Smooth muscle cell (in vitro differentiated cells): ENCODE data around the gene PDE7B. TPM values are rescaled to one million over a fixed set of nuclear protein-coding genes. Genes with fewer than 3 reads are reported as not detected.
A peak's percentile ranks its signal among the peaks of the same experiment; 100 is the strongest.

Experiments
- DNase-seq: peaks from one replicate; lab custom pipeline; 2025; ENCODE audit not compliant: unreplicated experiment; lab: John Stamatoyannopoulos, UW
- H2AFZ ChIP-seq: fragments of 200-600 bp; sonication (generic); 2 replicates; pipeline ENCODE4 v1.6.0; 2016; ENCODE audit warnings: antibody characterized with exemption, low read depth, mild to moderate bottlenecking
- H3F3A ChIP-seq: fragments of 200-600 bp; sonication (generic); 2 replicates; pipeline ENCODE4 v1.6.0; 2017; ENCODE audit warnings: antibody characterized with exemption, low read depth
- H3K27ac ChIP-seq: fragments of 200-600 bp; sonication (generic); 2 replicates; pipeline ENCODE4 v1.5.1; 2016; ENCODE audit warnings: low read depth, mild to moderate bottlenecking
- H3K27me3 ChIP-seq: fragments of 200-600 bp; sonication (generic); 2 replicates; pipeline ENCODE4 v1.6.1; 2016; ENCODE audit warnings: low read depth, mild to moderate bottlenecking
- H3K36me3 ChIP-seq: fragments of 200-600 bp; sonication (generic); 2 replicates; pipeline ENCODE4 v1.5.1; 2016; ENCODE audit warnings: low read depth
- H3K4me1 ChIP-seq: fragments of 200-600 bp; sonication (generic); 2 replicates; pipeline ENCODE4 v1.5.1; 2016; ENCODE audit warnings: low read depth
- H3K4me2 ChIP-seq: fragments of 200-600 bp; sonication (generic); 2 replicates; pipeline ENCODE4 v1.6.0; 2016; ENCODE audit warnings: mild to moderate bottlenecking
- H3K4me3 ChIP-seq: fragments of 200-600 bp; sonication (generic); 2 replicates; pipeline ENCODE4 v1.5.1; 2016; ENCODE audit warnings: mild to moderate bottlenecking
- H3K79me2 ChIP-seq: fragments of 200-600 bp; sonication (generic); 2 replicates; pipeline ENCODE4 v1.6.0; 2016; ENCODE audit warnings: low read depth, mild to moderate bottlenecking
- H3K9ac ChIP-seq: fragments of 200-600 bp; sonication (generic); 2 replicates; pipeline ENCODE4 v1.6.0; 2016; ENCODE audit warnings: low read depth
- H3K9me3 ChIP-seq: fragments of 200-600 bp; sonication (generic); replicated peaks from 2 replicates; pipeline ENCODE4 v1.5.1; 2016; ENCODE audit warnings: low read depth
- H4K20me1 ChIP-seq: fragments of 200-600 bp; sonication (generic); 2 replicates; pipeline ENCODE4 v1.6.0; 2016; ENCODE audit warnings: low read depth
- CTCF ChIP-seq: fragments of 200-600 bp; sonication (generic); IDR thresholded peaks from 2 replicates; pipeline ENCODE4 v1.5.1; 2017; ENCODE audit warnings: borderline replicate concordance, mild to moderate bottlenecking, antibody characterized with exemption; ENCODE audit not compliant: insufficient read depth, poor library complexity, severe bottlenecking
- WGBS: methylation state at CpG from one replicate; pipeline ENCODE4 v1.1.7; 2016; ENCODE audit warnings: low lambda C conversion rate; 5-methylcytosine and 5-hydroxymethylcytosine counted together
- polyA plus RNA-seq: library from polyadenylated mRNA; unstranded; fragments of >200 nt; fragmentation: Nextera tagmentation; extraction: Ambion mirVana; gene quantifications from 2 replicates; pipeline ENCODE4 v1.2.1, GENCODE V29; 2016
- total RNA-seq: library from RNA; depleted of rRNA; stranded (reverse); fragments of >200 nt; gene quantifications from 2 replicates; pipeline ENCODE4 v1.2.3, GENCODE V29; 2014

The PDE7B gene
- total and polyA plus RNA-seq, 2 experiments from 2014 or later, result 23.5 to 36.9 TPM

- no peak overlapping the region for H2AFZ ChIP-seq
- H3K27me3 ChIP-seq, result no peaks in the 10 kb centered on the region
- no peaks in the 10 kb centered on the region for H4K20me1 ChIP-seq
- no peaks in the 10 kb centered on the region for H3K9me3 ChIP-seq
- no peak overlapping the region for H3K4me2 ChIP-seq
- TF ChIP-seq CTCF, result no peak
- H3K4me1 ChIP-seq, result no peaks in the 10 kb centered on the region
- H3K4me3 ChIP-seq, result no peak overlapping the region
- H3F3A ChIP-seq, result no peaks in the 10 kb centered on the region
- H3K36me3 ChIP-seq, result no peaks in the 10 kb centered on the region
- no peak for DNase-seq
- H3K9ac ChIP-seq, result no peak overlapping the region
- WGBS, result 80% methylated on average over 6 of the region's 6 CpGs
- H3K79me2 ChIP-seq, result no peaks in the 10 kb centered on the region
- H3K27ac ChIP-seq, result no peak overlapping the region
Observed at GRCh38 chr6:135842618-135843392, 8.7 kb upstream of the PDE7B start.

GRCh38 chr6:135850882-135851281, 619 bp upstream of the PDE7B start:
- Histone ChIP-seq H3K4me1 (peaks cover 23% of the 10 kb centered on the region), H3F3A (peaks cover 4% of the 10 kb centered on the region), H3K9me3 (no peaks in the 10 kb centered on the region), H3K36me3 (no peaks in the 10 kb centered on the region), H4K20me1 (no peaks in the 10 kb centered on the region), H3K9ac (no peak overlapping the region), H3K27ac (peak overlapping the region; percentile 79), H3K27me3 (no peaks in the 10 kb centered on the region), H2AFZ (no peak overlapping the region), H3K4me2 (peak overlapping the region; percentile 85), H3K4me3 (peak overlapping the region; percentile 65), H3K79me2 (peaks cover 28% of the 10 kb centered on the region)
- no peak for DNase-seq
- TF ChIP-seq CTCF, result no peak
- 89% methylated on average over 3 of the region's 3 CpGs for WGBS

- TF ChIP-seq CTCF, result no peak
- Histone ChIP-seq H3K4me1 (peaks cover 23% of the 10 kb centered on the region), H3K36me3 (no peaks in the 10 kb centered on the region), H3K4me3 (peak overlapping the region; percentile 65), H3F3A (peaks cover 4% of the 10 kb centered on the region), H3K9me3 (no peaks in the 10 kb centered on the region), H4K20me1 (peaks cover 2% of the 10 kb centered on the region), H3K4me2 (peak overlapping the region; percentile 85), H2AFZ (no peak overlapping the region), H3K79me2 (peaks cover 36% of the 10 kb centered on the region), H3K27me3 (no peaks in the 10 kb centered on the region), H3K27ac (peak overlapping the region; percentile 2), H3K9ac (peak overlapping the region; percentile 80)
- 63% methylated on average over 1 of the region's 1 CpG for WGBS
- no peak for DNase-seq
Observed at GRCh38 chr6:135852746-135853145, 1.2 kb downstream of the PDE7B start.

GRCh38 chr6:135853227-135853626, 1.7 kb downstream of the PDE7B start:
- H3K9me3 ChIP-seq, result no peaks in the 10 kb centered on the region
- no peaks in the 10 kb centered on the region for H3K36me3 ChIP-seq
- peak overlapping the region; percentile 65 for H3K4me3 ChIP-seq
- H3K27me3 ChIP-seq, result no peaks in the 10 kb centered on the region
- H3K4me1 ChIP-seq, result peaks cover 23% of the 10 kb centered on the region
- H3F3A ChIP-seq, result peaks cover 4% of the 10 kb centered on the region
- peak overlapping the region; percentile 85 for H3K4me2 ChIP-seq
- H3K79me2 ChIP-seq, result peaks cover 37% of the 10 kb centered on the region
- H3K9ac ChIP-seq, result peak overlapping the region; percentile 80
- no peak overlapping the region for H2AFZ ChIP-seq
- no peak for TF ChIP-seq CTCF
- no peak for DNase-seq
- peaks cover 2% of the 10 kb centered on the region for H4K20me1 ChIP-seq
- H3K27ac ChIP-seq, result peak overlapping the region; percentile 2
- 35% methylated on average over 5 of the region's 5 CpGs for WGBS
